AG04449 (cell line): Measurements from ENCODE around the gene ACAT1.
A peak's percentile ranks its signal among the peaks of the same experiment; 100 is the strongest.
"Not testable (repeated sequence)": the region's sequence is repeated elsewhere in the genome, so short reads cannot be mapped to it uniquely, and the experiment has no call there.

Experiments used
- CTCF ChIA-PET: fragments of 350-600 bp; formaldehyde crosslinking; extraction: SDS; loops from one replicate; lab custom pipeline; 2021; ENCODE audit warnings: antibody characterized with exemption; lab: Yijun Ruan, JAX
- POLR2A ChIA-PET: fragments of 400-600, 350-600 bp; formaldehyde crosslinking; extraction: SDS; loops from one replicate; lab custom pipeline; 2020; ENCODE audit warnings: antibody characterized with exemption, inconsistent platforms; lab: Yijun Ruan, JAX
- DNase-seq: peaks from one replicate; pipeline ENCODE4 v3.0.0-alpha.2; 2010; ENCODE audit warnings: low read depth, low spot score
- H3K4me3 ChIP-seq: 2 replicates; pipeline ENCODE4 v1.5.1; 2011; ENCODE audit warnings: low read depth, mild to moderate bottlenecking, control low read depth, low read length
- TF ChIP-seq, protein P1 (sequence below): IDR thresholded peaks from one replicate; pipeline ENCODE4 v1.5.1; 2011; ENCODE audit warnings: mild to moderate bottlenecking, moderate library complexity, low read length, control low read depth, inconsistent platforms; ENCODE audit not compliant: insufficient read depth; ENCODE audit errors: missing control alignments

ACAT1 gene

DNA sequence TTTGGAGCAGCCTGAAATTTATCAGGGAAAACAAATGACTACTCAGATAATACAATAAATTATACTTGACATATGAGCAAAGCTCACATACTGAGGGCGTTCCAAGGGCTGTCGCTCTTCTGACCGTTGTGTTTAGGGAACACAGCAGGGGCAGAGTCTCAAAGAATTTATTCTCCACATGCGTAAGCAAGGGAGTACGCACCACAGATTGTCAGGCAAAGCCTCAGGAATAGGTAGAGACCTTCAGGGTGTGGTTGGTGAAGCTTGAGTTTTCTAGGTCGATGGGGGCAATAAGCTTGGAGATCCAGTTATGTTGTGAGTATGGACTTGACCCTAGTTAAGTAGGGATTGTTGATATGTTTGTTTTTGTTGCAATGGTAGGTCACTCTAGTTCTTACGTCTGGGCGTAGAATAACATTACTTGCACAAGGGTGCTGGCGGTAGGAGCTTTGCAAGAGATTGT lies 830 bp downstream of the ACAT1 start:
- TF ChIP-seq, protein P1, sequence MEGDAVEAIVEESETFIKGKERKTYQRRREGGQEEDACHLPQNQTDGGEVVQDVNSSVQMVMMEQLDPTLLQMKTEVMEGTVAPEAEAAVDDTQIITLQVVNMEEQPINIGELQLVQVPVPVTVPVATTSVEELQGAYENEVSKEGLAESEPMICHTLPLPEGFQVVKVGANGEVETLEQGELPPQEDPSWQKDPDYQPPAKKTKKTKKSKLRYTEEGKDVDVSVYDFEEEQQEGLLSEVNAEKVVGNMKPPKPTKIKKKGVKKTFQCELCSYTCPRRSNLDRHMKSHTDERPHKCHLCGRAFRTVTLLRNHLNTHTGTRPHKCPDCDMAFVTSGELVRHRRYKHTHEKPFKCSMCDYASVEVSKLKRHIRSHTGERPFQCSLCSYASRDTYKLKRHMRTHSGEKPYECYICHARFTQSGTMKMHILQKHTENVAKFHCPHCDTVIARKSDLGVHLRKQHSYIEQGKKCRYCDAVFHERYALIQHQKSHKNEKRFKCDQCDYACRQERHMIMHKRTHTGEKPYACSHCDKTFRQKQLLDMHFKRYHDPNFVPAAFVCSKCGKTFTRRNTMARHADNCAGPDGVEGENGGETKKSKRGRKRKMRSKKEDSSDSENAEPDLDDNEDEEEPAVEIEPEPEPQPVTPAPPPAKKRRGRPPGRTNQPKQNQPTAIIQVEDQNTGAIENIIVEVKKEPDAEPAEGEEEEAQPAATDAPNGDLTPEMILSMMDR = no peak
- DNase-seq = no peak
- ChIA-PET CTCF (interaction anchor here (1.0 kb wide), 1 partner anchor 533 kb away, joined by 3 read pairs; no protein-coding TSS in a partner anchor), POLR2A (no interaction called here)
- H3K4me3 ChIP-seq = peak overlapping the region; percentile 82

DNA sequence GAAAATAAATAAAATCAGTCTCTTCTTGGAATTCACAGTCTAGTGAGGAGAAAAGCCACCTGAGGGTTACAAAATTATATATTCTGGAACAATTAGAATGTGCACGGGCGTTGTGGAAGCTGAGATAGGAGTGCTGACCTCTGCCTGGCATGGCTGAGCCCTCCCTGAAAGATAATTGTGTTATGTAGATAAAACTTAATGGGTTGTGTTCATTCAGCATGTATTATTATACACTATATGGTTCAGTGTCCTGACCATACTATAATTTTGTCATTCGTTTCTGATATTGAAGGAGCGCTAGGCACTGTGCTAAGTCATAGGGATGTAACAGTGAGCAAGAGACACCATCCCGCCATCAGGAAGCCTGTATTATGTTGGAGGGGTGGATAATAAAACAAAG lies 3.7 kb downstream of the ACAT1 start:
- POLR2A ChIA-PET = no interaction called here
- TF ChIP-seq, protein P1 = no peak
- CTCF ChIA-PET = no interaction called here
- H3K4me3 ChIP-seq = no peak overlapping the region
- no peak for DNase-seq

DNA sequence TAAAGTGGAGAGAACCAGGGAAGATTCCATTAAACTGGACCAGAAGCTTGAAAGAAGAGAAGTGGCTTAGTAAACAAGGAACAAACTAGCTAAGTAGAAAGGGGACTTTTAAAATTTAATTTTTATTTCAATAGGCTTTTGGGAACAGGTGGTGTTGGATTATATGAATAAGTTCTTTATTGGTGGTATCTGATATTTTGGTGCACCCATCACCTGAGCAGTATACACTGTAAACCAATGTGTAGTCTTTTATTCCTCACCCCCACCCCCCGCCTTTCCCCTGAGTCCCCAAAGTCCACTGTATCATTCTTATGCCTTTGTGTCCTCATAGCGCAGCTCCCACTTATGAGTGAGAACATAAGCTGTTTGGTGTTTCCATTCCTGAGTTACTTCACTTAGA lies 7.4 kb downstream of the ACAT1 start:
- TF ChIP-seq, protein P1 = no peak
- H3K4me3 ChIP-seq = no peak overlapping the region
- ChIA-PET POLR2A (no interaction called here), CTCF (interaction anchor here (1.0 kb wide), 1 partner anchor 10 kb away, joined by 5 read pairs; no protein-coding TSS in a partner anchor)
- DNase-seq = no peak

DNA sequence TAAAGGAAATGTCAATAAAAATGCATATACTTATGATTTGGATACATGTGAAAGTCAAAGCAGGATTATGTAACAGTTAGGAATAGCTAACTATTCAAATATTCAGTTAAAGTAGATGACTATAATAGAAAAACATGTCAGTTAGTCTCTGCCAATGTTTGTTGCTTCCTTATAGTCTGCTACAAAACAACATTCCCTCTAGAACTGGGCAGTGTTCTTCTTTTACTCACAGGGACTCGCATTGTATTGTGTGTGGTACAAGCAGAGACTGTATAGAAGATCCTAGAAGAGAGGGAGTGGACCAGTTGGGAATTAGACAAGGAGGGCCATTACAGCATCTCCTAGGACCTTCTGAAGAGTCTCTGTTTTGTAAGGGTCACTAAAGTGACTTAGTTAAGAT lies 10.6 kb downstream of the ACAT1 start:
- ChIA-PET CTCF (interaction anchor here (0.5 kb wide), 1 partner anchor 14 kb away, joined by 3 read pairs; no protein-coding TSS in a partner anchor), POLR2A (no interaction called here)
- TF ChIP-seq, protein P1 = no peak
- H3K4me3 ChIP-seq = no peak overlapping the region
- DNase-seq = no peak

DNA sequence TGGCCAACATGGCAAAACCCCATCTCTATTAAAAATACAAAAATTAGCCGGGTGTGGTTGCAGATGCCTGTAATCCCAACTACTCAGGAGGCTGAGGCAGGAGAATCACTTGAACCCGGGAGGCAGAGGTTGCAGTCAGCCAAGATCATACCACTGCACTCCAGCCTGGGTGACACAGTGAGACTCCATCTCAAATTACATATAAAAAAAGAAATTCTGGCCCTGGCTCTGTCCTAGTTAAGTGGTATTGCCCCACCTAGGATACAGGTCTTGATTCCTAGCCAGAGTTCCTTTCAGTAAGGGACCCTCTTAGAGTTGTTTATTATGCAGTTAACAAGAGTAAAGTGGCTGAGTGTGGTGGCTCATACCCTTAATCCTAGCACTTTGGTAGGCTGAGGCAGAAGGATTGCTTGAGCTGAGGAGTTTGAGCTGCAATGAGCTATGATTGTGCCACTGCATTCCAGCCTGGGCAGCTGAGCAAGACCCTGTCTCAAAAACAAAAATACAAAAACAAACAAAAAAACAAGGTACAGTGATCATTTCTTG lies 11.7 kb downstream of the ACAT1 start:
- DNase-seq, POLR2A ChIA-PET, H3K4me3 ChIP-seq: not testable (repeated sequence)
- CTCF ChIA-PET = interaction anchor here (1.3 kb wide), 1 partner anchor 15 kb away, joined by 4 read pairs; no protein-coding TSS in a partner anchor

DNA sequence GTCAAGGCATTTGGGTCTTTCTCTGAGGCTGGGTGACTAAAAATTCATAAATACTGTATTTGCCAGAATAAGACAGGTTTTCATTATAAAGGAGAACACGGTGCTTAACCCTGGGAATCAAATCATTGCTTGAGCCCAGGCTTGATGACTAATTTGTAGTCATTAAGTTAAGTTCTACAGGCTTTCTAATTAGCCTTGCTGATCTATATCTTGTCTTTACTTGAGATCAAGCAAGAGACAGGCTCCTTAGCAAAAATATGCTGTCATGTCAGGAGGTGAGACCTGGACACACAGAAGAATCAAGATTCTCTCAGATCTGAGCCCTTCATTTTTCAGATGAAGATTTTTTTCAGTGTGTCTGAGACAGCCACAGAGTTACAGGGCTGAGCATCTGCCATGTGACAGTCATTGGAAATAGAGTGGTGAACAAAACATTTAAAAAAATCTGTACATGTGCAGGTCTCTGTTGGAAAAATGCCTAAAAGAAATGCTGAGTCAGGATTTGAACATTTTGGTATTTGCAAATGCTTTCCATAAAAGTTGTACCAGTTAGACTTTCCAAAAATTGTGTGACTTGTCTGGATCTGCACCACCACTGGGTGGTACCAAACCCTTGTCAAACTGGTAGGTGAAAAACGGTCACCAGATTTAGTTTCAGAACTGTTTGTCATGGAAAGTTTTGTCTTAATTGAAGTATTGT lies 14.6 kb downstream of the ACAT1 start:
- H3K4me3 ChIP-seq = no peak overlapping the region
- CTCF ChIA-PET = no interaction called here
- POLR2A ChIA-PET = no interaction called here
- TF ChIP-seq, protein P1 = no peak
- no peak for DNase-seq
